HepG2 (cell line): ENCODE data around the gene ABI3. TPM values are rescaled to one million over a fixed set of nuclear protein-coding genes. Genes with fewer than 3 reads are reported as not detected.
A peak's percentile ranks its signal among the peaks of the same experiment; 100 is the strongest.

ENCODE experiments used
- ADNP ChIP-seq: sonication (generic); formaldehyde crosslinking; IDR thresholded peaks from 2 replicates; pipeline ENCODE4 v1.4.0; 2020; ENCODE audit warnings: missing genetic modification reagents
- BATF2 ChIP-seq: sonication (generic); formaldehyde crosslinking; IDR thresholded peaks from 2 replicates; pipeline ENCODE4 v1.8.0; 2022; ENCODE audit warnings: mild to moderate bottlenecking, missing genetic modification reagents, moderate library complexity
- BORCS8-MEF2B ChIP-seq: sonication (generic); formaldehyde crosslinking; IDR thresholded peaks from 2 replicates; pipeline ENCODE4 v1.8.0; 2022; ENCODE audit warnings: mild to moderate bottlenecking, missing genetic modification reagents
- CBX5 ChIP-seq: sonication (generic); formaldehyde crosslinking; IDR thresholded peaks from 2 replicates; pipeline ENCODE4 v1.4.0; 2020; ENCODE audit warnings: missing genetic modification reagents, borderline replicate concordance
- GFI1 ChIP-seq: sonication (generic); formaldehyde crosslinking; IDR thresholded peaks from 2 replicates; pipeline ENCODE4 v1.5.0; 2020; ENCODE audit warnings: missing genetic modification reagents, mild to moderate bottlenecking, borderline replicate concordance
- MYC ChIP-seq: sonication (generic); formaldehyde crosslinking; IDR thresholded peaks from 2 replicates; pipeline ENCODE4 v1.9.0; 2021; ENCODE audit warnings: missing genetic modification reagents, borderline replicate concordance
- NFE2 ChIP-seq: sonication (generic); formaldehyde crosslinking; IDR thresholded peaks from 2 replicates; pipeline ENCODE4 v1.4.0; 2020; ENCODE audit warnings: missing genetic modification reagents
- NR1H2 ChIP-seq: sonication (generic); formaldehyde crosslinking; IDR thresholded peaks from 2 replicates; pipeline ENCODE4 v1.8.1; 2022; ENCODE audit warnings: low read depth, missing genetic modification reagents, borderline replicate concordance
- NR3C1 ChIP-seq: sonication (generic); formaldehyde crosslinking; IDR thresholded peaks from 2 replicates; pipeline ENCODE4 v1.4.0; 2020; ENCODE audit warnings: missing genetic modification reagents
- POLR2AphosphoS2 ChIP-seq: IDR thresholded peaks from 2 replicates; pipeline ENCODE4 v1.6.1; 2011; ENCODE audit warnings: low read depth, low read length, improper control_type of control experiment
- SP2 ChIP-seq: sonication (generic); formaldehyde crosslinking; IDR thresholded peaks from 2 replicates; pipeline ENCODE4 v1.5.1; 2020; ENCODE audit warnings: mild to moderate bottlenecking, missing genetic modification reagents
- TBX3 ChIP-seq: fragments of 450-650 bp; IDR thresholded peaks from 2 replicates; pipeline ENCODE4 v1.6.1; 2017; ENCODE audit warnings: antibody characterized with exemption, mild to moderate bottlenecking, inconsistent platforms, borderline replicate concordance
- TFDP2 ChIP-seq: sonication (generic); formaldehyde crosslinking; IDR thresholded peaks from 2 replicates; pipeline ENCODE4 v1.4.0; 2020; ENCODE audit warnings: missing genetic modification reagents
- YY1 ChIP-seq: IDR thresholded peaks from 2 replicates; pipeline ENCODE4 v1.6.1; 2011; ENCODE audit warnings: low read length, low read depth, moderate library complexity, mild to moderate bottlenecking; ENCODE audit not compliant: insufficient read depth, insufficient replicate concordance
- ZNF24 ChIP-seq: fragments of 450-650 bp; IDR thresholded peaks from 2 replicates; pipeline ENCODE4 v1.6.1; 2017; ENCODE audit warnings: antibody characterized with exemption, mild to moderate bottlenecking
- ZNF563 ChIP-seq: sonication (generic); formaldehyde crosslinking; IDR thresholded peaks from 2 replicates; pipeline ENCODE4 v1.8.0; 2022; ENCODE audit warnings: mild to moderate bottlenecking, moderate library complexity, missing genetic modification reagents
- ZNF768 ChIP-seq: sonication (generic); formaldehyde crosslinking; IDR thresholded peaks from 2 replicates; pipeline ENCODE4 v1.4.0; 2020; ENCODE audit warnings: missing genetic modification reagents
- ZNF777 ChIP-seq: sonication (generic); formaldehyde crosslinking; IDR thresholded peaks from 2 replicates; pipeline ENCODE4 v1.4.0; 2020; ENCODE audit warnings: missing genetic modification reagents
- ZSCAN31 ChIP-seq: sonication (generic); formaldehyde crosslinking; IDR thresholded peaks from 2 replicates; pipeline ENCODE4 v1.5.0; 2020; ENCODE audit warnings: low read depth, mild to moderate bottlenecking, missing genetic modification reagents
- polyA plus RNA-seq, 8 experiments: library from polyadenylated mRNA; depleted of rRNA in 3 of 8; stranded (reverse) in 7 of 8; unstranded in 1 of 8; fragments of >200 nt; fragmentation: Illumina TruSeq in 4 of 8; extraction: Trizol in 4 of 8; gene quantifications; 2 replicates each; pipeline versions ENCODE4 v1.2.1 to v1.2.3, GENCODE V29; 2011 to 2016; ENCODE audit warnings: low read depth in 4 of 8, missing spikeins in 1 of 8, mixed read lengths in 1 of 8; ENCODE audit not compliant: insufficient read depth in 1 of 8
- total RNA-seq, 5 experiments: library from RNA; depleted of rRNA; stranded (reverse); fragments of >200 nt; fragmentation: Illumina TruSeq; extraction: Trizol; gene quantifications; 2 replicates each; pipeline ENCODE4 v1.2.3, GENCODE V29; 2016; ENCODE audit warnings: low read depth in 1 of 5
- TF ChIP-seq, protein P1 (sequence below): sonication (generic); formaldehyde crosslinking; IDR thresholded peaks from 2 replicates; pipeline ENCODE4 v1.8.1; 2023; ENCODE audit warnings: mild to moderate bottlenecking, missing genetic modification reagents
- TF ChIP-seq, protein P2 (sequence below): sonication (generic); formaldehyde crosslinking; IDR thresholded peaks from 2 replicates; pipeline ENCODE4 v1.8.0; 2023; ENCODE audit warnings: mild to moderate bottlenecking, missing genetic modification reagents
- TF ChIP-seq, protein P3 (sequence below): sonication (generic); formaldehyde crosslinking; IDR thresholded peaks from 2 replicates; pipeline ENCODE4 v1.5.1; 2020; ENCODE audit warnings: mild to moderate bottlenecking, missing genetic modification reagents, moderate library complexity

Gene ABI3
- total and polyA plus RNA-seq, 2 of the 13 experiments (the other 11 are each of a cell fraction or from before 2014, with no cell fraction given): not detected

- peak; percentile 93 for TF ChIP-seq ZNF777 (CRISPR knock-in tag)
- TF ChIP-seq NR3C1 (CRISPR knock-in tag): no peak
- TF ChIP-seq ZNF563 (CRISPR knock-in tag): 0 out of 2 replicates have a peak, but pooled peaks have one; percentile 24
- TF ChIP-seq ADNP: peak; percentile 1; the same call in 1 of the 2 replicates
- no peak for TF ChIP-seq ZNF24
- TF ChIP-seq, protein P1, sequence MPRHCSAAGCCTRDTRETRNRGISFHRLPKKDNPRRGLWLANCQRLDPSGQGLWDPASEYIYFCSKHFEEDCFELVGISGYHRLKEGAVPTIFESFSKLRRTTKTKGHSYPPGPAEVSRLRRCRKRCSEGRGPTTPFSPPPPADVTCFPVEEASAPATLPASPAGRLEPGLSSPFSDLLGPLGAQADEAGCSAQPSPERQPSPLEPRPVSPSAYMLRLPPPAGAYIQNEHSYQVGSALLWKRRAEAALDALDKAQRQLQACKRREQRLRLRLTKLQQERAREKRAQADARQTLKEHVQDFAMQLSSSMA: no peak
- TF ChIP-seq GFI1: 0 out of 2 replicates have a peak, but pooled peaks have one; percentile 29
- TF ChIP-seq POLR2AphosphoS2: no peak
- TF ChIP-seq SP2 (CRISPR knock-in tag): no peak
- TF ChIP-seq CBX5 (CRISPR knock-in tag): 0 out of 2 replicates have a peak, but pooled peaks have one; percentile 17
- no peak for TF ChIP-seq NFE2 (CRISPR knock-in tag)
- no peak for TF ChIP-seq BATF2 (CRISPR knock-in tag)
- TF ChIP-seq ZNF768 (CRISPR knock-in tag): peak; percentile 9; the same call in 1 of the 2 replicates
- TF ChIP-seq BORCS8-MEF2B (CRISPR knock-in tag): 0 out of 2 replicates have a peak, but pooled peaks have one; percentile 40
- TF ChIP-seq, protein P2, sequence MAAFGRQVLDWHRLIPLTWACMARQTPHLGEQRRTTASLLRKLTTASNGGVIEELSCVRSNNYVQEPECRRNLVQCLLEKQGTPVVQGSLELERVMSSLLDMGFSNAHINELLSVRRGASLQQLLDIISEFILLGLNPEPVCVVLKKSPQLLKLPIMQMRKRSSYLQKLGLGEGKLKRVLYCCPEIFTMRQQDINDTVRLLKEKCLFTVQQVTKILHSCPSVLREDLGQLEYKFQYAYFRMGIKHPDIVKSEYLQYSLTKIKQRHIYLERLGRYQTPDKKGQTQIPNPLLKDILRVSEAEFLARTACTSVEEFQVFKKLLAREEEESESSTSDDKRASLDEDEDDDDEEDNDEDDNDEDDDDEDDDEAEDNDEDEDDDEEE (CRISPR knock-in tag): 0 out of 2 replicates have a peak, but pooled peaks have one; percentile 28
- 0 out of 2 replicates have a peak, but pooled peaks have one; percentile 25 for TF ChIP-seq TFDP2 (CRISPR knock-in tag)
- TF ChIP-seq ZSCAN31 (CRISPR knock-in tag): peak; percentile 62; the same call in 1 of the 2 replicates
- TF ChIP-seq NR1H2 (CRISPR knock-in tag): no peak
- TF ChIP-seq MYC: 0 out of 2 replicates have a peak, but pooled peaks have one; percentile 16
- peak; percentile 17 for TF ChIP-seq YY1
- no peak for TF ChIP-seq TBX3
- TF ChIP-seq, protein P3, sequence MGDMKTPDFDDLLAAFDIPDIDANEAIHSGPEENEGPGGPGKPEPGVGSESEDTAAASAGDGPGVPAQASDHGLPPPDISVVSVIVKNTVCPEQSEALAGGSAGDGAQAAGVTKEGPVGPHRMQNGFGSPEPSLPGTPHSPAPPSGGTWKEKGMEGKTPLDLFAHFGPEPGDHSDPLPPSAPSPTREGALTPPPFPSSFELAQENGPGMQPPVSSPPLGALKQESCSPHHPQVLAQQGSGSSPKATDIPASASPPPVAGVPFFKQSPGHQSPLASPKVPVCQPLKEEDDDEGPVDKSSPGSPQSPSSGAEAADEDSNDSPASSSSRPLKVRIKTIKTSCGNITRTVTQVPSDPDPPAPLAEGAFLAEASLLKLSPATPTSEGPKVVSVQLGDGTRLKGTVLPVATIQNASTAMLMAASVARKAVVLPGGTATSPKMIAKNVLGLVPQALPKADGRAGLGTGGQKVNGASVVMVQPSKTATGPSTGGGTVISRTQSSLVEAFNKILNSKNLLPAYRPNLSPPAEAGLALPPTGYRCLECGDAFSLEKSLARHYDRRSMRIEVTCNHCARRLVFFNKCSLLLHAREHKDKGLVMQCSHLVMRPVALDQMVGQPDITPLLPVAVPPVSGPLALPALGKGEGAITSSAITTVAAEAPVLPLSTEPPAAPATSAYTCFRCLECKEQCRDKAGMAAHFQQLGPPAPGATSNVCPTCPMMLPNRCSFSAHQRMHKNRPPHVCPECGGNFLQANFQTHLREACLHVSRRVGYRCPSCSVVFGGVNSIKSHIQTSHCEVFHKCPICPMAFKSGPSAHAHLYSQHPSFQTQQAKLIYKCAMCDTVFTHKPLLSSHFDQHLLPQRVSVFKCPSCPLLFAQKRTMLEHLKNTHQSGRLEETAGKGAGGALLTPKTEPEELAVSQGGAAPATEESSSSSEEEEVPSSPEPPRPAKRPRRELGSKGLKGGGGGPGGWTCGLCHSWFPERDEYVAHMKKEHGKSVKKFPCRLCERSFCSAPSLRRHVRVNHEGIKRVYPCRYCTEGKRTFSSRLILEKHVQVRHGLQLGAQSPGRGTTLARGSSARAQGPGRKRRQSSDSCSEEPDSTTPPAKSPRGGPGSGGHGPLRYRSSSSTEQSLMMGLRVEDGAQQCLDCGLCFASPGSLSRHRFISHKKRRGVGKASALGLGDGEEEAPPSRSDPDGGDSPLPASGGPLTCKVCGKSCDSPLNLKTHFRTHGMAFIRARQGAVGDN (CRISPR knock-in tag): peak; percentile 64
These were observed 49.7 kb downstream of the ABI3 start (continued) for GRCh38 chr17:49260011-49260816.
